Vagina (tissue), 2 donors: ENCODE data around the gene CPN1. TPM values are rescaled to one million over a fixed set of nuclear protein-coding genes. Genes with fewer than 3 reads are reported as not detected.

ENCODE experiments used
- DNase-seq, 2 donors: peaks; one replicate each; pipeline ENCODE4 v3.0.0-alpha.2; 2017; ENCODE audit errors: extremely low spot score in 2 of 2
- H3K27ac ChIP-seq: fragments of 200-600 bp; sonication (generic); one replicate; pipeline ENCODE4 v1.5.1; 2019
- H3K27me3 ChIP-seq: fragments of 200-600 bp; sonication (generic); one replicate; pipeline ENCODE4 v1.5.1; 2019
- H3K36me3 ChIP-seq, 2 donors: fragments of 200-600 bp; sonication (generic); one replicate each; pipeline ENCODE4 v1.5.1; 2017 to 2019
- H3K4me1 ChIP-seq: fragments of 200-600 bp; sonication (generic); one replicate; pipeline ENCODE4 v1.5.1; 2019
- H3K4me3 ChIP-seq, 2 donors: fragments of 200-600 bp; sonication (generic); 1 replicate in 1 of 2; 2 replicates in 1 of 2; pipeline ENCODE4 v1.5.1; 2016 to 2019
- H3K9me3 ChIP-seq: fragments of 200-600 bp; sonication (generic); one replicate; pipeline ENCODE4 v1.5.1; 2019
- POLR2A ChIP-seq, 2 donors: fragments of 450-650 bp; IDR thresholded peaks; one replicate each; pipeline ENCODE4 v1.6.1; 2017; ENCODE audit warnings: antibody characterized with exemption in 2 of 2, mild to moderate bottlenecking in 2 of 2, moderate library complexity in 2 of 2
- POLR2AphosphoS5 ChIP-seq, 2 donors: sonication (generic); formaldehyde crosslinking; IDR thresholded peaks; one replicate each; pipeline ENCODE4 v1.9.0; 2017; ENCODE audit warnings: antibody characterized with exemption in 2 of 2, mild to moderate bottlenecking in 2 of 2, low read depth in 1 of 2; ENCODE audit not compliant: insufficient read depth in 1 of 2
- intact Hi-C: fragments of 100-400 bp; cut with DNase I; formaldehyde crosslinking; loops from one replicate; pipeline ENCODE4 v1.15.1; 2023
- total RNA-seq: library from RNA; depleted of rRNA; stranded (reverse); fragments of >200 nt; gene quantifications from one replicate; pipeline ENCODE4 v1.2.3, GENCODE V29; 2016
- TF ChIP-seq, protein P1 (sequence below), 3 experiments: fragments of 450-650 bp in 2 of 3; fragments of 200-600 bp in 1 of 3; sonication (generic) in 1 of 3; IDR thresholded peaks; one replicate each; pipeline ENCODE4 v1.5.1; 2017 to 2019; ENCODE audit warnings: antibody characterized with exemption in 3 of 3, mild to moderate bottlenecking in 2 of 3, moderate library complexity in 2 of 3

Gene CPN1
- total RNA-seq, 1 donor from 2014 or later, result not detected

DNA sequence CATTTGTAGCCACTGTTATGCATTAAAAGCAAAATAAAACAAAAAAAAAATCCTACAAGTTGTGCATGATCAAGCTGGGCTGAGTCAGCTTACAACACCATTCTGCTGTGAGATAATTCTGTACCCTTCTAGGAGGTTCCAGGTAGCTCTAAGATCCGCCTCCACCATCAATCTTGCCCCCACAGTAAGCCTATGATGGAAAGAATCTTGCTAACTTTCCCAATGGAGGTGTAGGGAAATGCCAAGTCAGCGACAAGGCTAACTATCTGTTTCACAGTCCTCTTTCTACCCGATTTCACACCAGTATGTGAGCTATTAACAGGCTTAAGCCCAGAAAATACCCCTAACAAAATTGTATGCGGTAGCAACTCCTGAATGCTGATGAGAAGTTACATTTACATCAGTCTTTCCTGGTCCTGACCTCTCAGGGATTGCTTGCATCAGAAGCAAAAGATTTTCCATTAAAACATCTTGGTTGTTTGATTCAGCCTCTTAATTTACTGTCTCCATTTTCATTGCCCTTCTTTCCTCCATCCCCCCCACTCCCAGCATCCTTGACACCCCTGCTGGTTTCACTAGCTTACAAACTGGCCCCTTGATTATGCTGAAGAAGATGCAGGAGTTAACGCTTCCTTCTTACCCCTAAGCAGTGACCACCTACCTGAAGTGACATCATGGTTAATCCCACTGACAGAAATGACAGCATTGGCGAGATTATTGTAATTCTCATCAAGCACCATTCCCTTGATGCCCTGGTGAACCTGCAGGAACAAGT lies 27.8 kb downstream of the CPN1 start:
- TF ChIP-seq POLR2AphosphoS5 (IDR thresholded peaks at IDR 0.05; ENCODE audit: insufficient read depth in 1 of 2, low read depth in 1 of 2) (no peak), POLR2A (IDR thresholded peaks at IDR 0.05) (no peak)
- TF ChIP-seq, protein P1, sequence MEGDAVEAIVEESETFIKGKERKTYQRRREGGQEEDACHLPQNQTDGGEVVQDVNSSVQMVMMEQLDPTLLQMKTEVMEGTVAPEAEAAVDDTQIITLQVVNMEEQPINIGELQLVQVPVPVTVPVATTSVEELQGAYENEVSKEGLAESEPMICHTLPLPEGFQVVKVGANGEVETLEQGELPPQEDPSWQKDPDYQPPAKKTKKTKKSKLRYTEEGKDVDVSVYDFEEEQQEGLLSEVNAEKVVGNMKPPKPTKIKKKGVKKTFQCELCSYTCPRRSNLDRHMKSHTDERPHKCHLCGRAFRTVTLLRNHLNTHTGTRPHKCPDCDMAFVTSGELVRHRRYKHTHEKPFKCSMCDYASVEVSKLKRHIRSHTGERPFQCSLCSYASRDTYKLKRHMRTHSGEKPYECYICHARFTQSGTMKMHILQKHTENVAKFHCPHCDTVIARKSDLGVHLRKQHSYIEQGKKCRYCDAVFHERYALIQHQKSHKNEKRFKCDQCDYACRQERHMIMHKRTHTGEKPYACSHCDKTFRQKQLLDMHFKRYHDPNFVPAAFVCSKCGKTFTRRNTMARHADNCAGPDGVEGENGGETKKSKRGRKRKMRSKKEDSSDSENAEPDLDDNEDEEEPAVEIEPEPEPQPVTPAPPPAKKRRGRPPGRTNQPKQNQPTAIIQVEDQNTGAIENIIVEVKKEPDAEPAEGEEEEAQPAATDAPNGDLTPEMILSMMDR (IDR thresholded peaks at IDR 0.05), result no peak
- Histone ChIP-seq H3K4me1 (no peaks in the 10 kb centered on the region), H3K36me3 (no peaks in the 10 kb centered on the region), H3K27me3 (no peaks in the 10 kb centered on the region), H3K4me3 (no peak overlapping the region), H3K27ac (no peak overlapping the region), H3K9me3 (peaks cover 6% of the 10 kb centered on the region)
- no peak for DNase-seq
- intact Hi-C loops, result no loop called here

DNA sequence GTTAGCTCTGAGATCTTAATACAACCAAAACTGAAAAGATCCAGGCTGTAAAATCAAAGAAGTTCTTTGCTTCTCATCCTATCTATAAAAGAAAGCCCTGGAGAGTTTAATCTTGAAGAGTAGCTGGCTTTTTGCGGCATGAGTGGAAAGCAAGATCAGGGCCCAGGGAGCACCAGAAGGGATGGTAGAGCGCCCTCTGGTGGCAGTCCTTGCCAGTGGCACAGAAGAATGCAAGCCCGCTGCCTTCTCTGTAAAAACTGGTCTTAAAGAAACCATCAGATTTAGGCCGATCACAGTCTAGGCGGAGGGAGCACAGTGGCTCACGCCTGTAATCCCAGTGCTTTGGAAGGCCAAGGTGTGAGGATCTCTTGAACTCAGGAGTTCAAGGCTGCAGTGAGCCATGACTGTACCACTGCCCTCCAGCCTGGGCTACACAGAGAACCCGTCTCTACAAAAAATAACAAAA lies 35.6 kb downstream of the CPN1 start:
- TF ChIP-seq, protein P1 (IDR thresholded peaks at IDR 0.05), result peak; percentile 91 to 97 (median 92)
- TF ChIP-seq POLR2A (IDR thresholded peaks at IDR 0.05) (no peak), POLR2AphosphoS5 (IDR thresholded peaks at IDR 0.05; ENCODE audit: insufficient read depth in 1 of 2, low read depth in 1 of 2) (peak in 1 of 2 donors; percentile 47)
- intact Hi-C loops, result no loop called here
- DNase-seq, result no peak
- H3K4me3 ChIP-seq, result no peak overlapping the region
- peaks cover 46% of the 10 kb centered on the region for H3K4me1 ChIP-seq
- no peaks in the 10 kb centered on the region for H3K9me3 ChIP-seq
- H3K36me3 ChIP-seq, result no peaks in the 10 kb centered on the region
- peak overlapping the region; percentile 77 for H3K27ac ChIP-seq
- H3K27me3 ChIP-seq, result no peaks in the 10 kb centered on the region

DNA sequence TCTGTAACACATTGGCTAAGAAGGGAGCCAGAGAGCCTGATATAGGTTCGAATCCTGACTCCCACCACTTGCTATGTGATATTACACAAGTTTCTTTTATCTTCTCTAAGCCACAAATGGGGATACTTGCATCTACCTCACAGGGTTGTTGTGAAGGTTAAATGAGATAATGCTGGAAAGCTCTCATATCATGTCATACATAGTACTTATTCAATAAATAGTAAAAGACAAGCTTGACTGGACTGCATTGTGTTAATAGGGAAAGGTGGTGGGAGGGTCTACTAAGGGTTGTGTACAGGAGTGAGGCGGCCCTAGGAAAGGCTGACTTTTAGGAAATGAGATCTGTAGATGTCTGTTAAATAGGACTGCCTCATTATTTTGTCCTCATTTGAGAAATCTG lies 36.1 kb downstream of the CPN1 start:
- intact Hi-C loops, result loop anchor here (2.0 kb wide), 1 partner anchor 199 kb away; no protein-coding TSS in a partner anchor
- Histone ChIP-seq H3K27ac (peak overlapping the region; percentile 77), H3K4me1 (peaks cover 46% of the 10 kb centered on the region)

DNA sequence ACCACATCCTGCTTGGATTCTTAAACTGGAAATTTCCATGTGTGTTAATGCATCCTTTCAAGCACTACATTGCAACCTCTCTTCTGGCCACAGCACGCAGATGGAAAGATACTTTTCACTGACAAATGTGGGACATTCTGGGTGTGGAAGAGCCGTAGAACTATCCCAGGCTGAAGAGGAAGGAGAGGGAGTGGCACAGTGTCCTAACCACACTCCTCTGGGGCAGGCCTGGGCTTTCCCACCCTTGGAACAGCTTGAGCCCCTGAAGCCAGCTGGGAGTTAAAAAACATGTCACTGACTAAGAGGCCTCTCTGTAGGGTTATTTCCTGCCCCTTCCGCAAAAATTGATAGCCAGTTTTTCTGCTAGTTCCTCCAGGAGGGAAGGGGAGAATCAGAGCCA lies 37.9 kb downstream of the CPN1 start:
- no peaks in the 10 kb centered on the region for H3K27me3 ChIP-seq
- peaks cover 46% of the 10 kb centered on the region for H3K4me1 ChIP-seq
- no peaks in the 10 kb centered on the region for H3K36me3 ChIP-seq
- intact Hi-C loops, result loop anchor here (2.0 kb wide), 1 partner anchor 197 kb away; no protein-coding TSS in a partner anchor
- peak overlapping the region; percentile 77 for H3K27ac ChIP-seq
- H3K4me3 ChIP-seq, result no peak overlapping the region
- DNase-seq, result no peak
- H3K9me3 ChIP-seq, result no peaks in the 10 kb centered on the region
- no peak for TF ChIP-seq POLR2AphosphoS5 (IDR thresholded peaks at IDR 0.05; ENCODE audit: insufficient read depth in 1 of 2, low read depth in 1 of 2)
- TF ChIP-seq POLR2A (IDR thresholded peaks at IDR 0.05), result no peak
- TF ChIP-seq, protein P1 (IDR thresholded peaks at IDR 0.05), result no peak

More for the DNA sequence above, 36.1 kb downstream of the CPN1 start:
- H3K9me3 ChIP-seq, result no peaks in the 10 kb centered on the region
- DNase-seq, result no peak
- no peaks in the 10 kb centered on the region for H3K27me3 ChIP-seq
- H3K36me3 ChIP-seq, result no peaks in the 10 kb centered on the region
- H3K4me3 ChIP-seq, result no peak overlapping the region
- TF ChIP-seq, protein P1 (IDR thresholded peaks at IDR 0.05), result no peak
- TF ChIP-seq POLR2AphosphoS5 (IDR thresholded peaks at IDR 0.05; ENCODE audit: insufficient read depth in 1 of 2, low read depth in 1 of 2), result no peak
- no peak for TF ChIP-seq POLR2A (IDR thresholded peaks at IDR 0.05)

DNA sequence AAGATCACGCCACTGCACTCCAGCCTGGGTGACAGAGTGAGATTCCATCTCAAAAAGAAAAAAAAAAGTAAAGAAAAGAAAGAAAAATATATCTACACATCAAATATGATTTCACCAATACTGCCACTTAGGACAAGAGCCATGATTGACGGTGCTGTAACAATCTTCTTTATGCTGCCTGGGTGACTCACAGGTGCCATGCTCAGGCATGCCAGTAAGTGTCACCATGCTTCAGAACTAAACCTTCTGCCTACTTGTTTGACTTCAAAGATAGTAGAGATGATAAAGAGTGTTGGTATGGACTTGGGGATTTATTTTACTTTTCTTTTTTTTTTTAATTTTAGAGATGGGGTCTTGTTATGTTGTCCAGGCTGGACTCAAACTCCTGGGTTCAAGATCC lies 38.3 kb downstream of the CPN1 start:
- Histone ChIP-seq H3K4me1 (peaks cover 46% of the 10 kb centered on the region), H3K36me3 (no peaks in the 10 kb centered on the region), H3K27me3 (no peaks in the 10 kb centered on the region), H3K4me3 (no peak overlapping the region), H3K27ac (peak overlapping the region; percentile 77), H3K9me3 (no peaks in the 10 kb centered on the region)
- intact Hi-C loops, result no loop called here
- DNase-seq, result no peak
- TF ChIP-seq POLR2A (IDR thresholded peaks at IDR 0.05) (no peak), POLR2AphosphoS5 (IDR thresholded peaks at IDR 0.05; ENCODE audit: insufficient read depth in 1 of 2, low read depth in 1 of 2) (peak in 1 of 2 donors; percentile 47)
